GM18861 (cell line): ENCODE results near the gene XIST.
"Not testable (repeated sequence)": the region's sequence is repeated elsewhere in the genome, so short reads cannot be mapped to it uniquely, and the experiment has no call there.

ENCODE experiments used
- ATAC-seq: cut with Tn5 transposase; IDR thresholded peaks from one replicate; pipeline ENCODE4 v1.9.1; 2021; ENCODE audit not compliant: unreplicated experiment

XIST gene

GRCh38 chrX:73840120-73840924 is 12.2 kb downstream of the XIST start:
- no peak for ATAC-seq

- no peak for ATAC-seq
These were observed 13.4 kb downstream of the XIST start for GRCh38 chrX:73839152-73839551.

- ATAC-seq = no peak
These were observed 14.4 kb downstream of the XIST start for GRCh38 chrX:73838123-73838522.

- ATAC-seq = no peak
These were observed 15.5 kb downstream of the XIST start for GRCh38 chrX:73836956-73837477.

GRCh38 chrX:73834219-73834618 is 18.3 kb downstream of the XIST start:
- ATAC-seq = no peak

GRCh38 chrX:73832319-73832718 is 20.2 kb downstream of the XIST start:
- no peak for ATAC-seq

GRCh38 chrX:73831500-73831899 is 21.0 kb downstream of the XIST start:
- no peak for ATAC-seq

GRCh38 chrX:73830489-73831414 is 21.8 kb downstream of the XIST start:
- no peak for ATAC-seq

GRCh38 chrX:73829890-73830466 is 22.5 kb downstream of the XIST start:
- ATAC-seq = no peak

GRCh38 chrX:73828080-73828720 is 24.3 kb downstream of the XIST start:
- no peak for ATAC-seq

- ATAC-seq = no peak
These were observed 25.1 kb downstream of the XIST start for GRCh38 chrX:73827406-73827805.

GRCh38 chrX:73826996-73827395 is 25.5 kb downstream of the XIST start:
- no peak for ATAC-seq

GRCh38 chrX:73825569-73825968 is 26.9 kb downstream of the XIST start:
- no peak for ATAC-seq

- ATAC-seq = no peak
These were observed 29.0 kb downstream of the XIST start for GRCh38 chrX:73823473-73824004.

GRCh38 chrX:73822775-73823174 is 29.7 kb downstream of the XIST start:
- no peak for ATAC-seq

- ATAC-seq = no peak
These were observed 30.5 kb downstream of the XIST start for GRCh38 chrX:73821921-73822559.

- not testable (repeated sequence) for ATAC-seq
These were observed 32.5 kb downstream of the XIST start for GRCh38 chrX:73819864-73820558.

- ATAC-seq = no peak
These were observed 34.1 kb downstream of the XIST start for GRCh38 chrX:73818200-73819116.
